B cell (primary cell): Measurements from ENCODE around the gene HILPDA.

Experiments used
- EZH2 ChIP-seq: IDR thresholded peaks from 2 replicates; pipeline ENCODE4 v1.6.1; 2012; ENCODE audit warnings: borderline replicate concordance, low read depth, mild to moderate bottlenecking, moderate library complexity, low read length; ENCODE audit not compliant: insufficient read depth, poor library complexity, severe bottlenecking
- TF ChIP-seq, protein P1 (sequence below): fragments of 200-600 bp; IDR thresholded peaks from one replicate; pipeline ENCODE4 v1.8.0; 2022; ENCODE audit warnings: antibody characterized with exemption, mild to moderate bottlenecking

GRCh38 chr7:128431754-128432153 lies 23.9 kb upstream of the HILPDA start:
- TF ChIP-seq, protein P1, sequence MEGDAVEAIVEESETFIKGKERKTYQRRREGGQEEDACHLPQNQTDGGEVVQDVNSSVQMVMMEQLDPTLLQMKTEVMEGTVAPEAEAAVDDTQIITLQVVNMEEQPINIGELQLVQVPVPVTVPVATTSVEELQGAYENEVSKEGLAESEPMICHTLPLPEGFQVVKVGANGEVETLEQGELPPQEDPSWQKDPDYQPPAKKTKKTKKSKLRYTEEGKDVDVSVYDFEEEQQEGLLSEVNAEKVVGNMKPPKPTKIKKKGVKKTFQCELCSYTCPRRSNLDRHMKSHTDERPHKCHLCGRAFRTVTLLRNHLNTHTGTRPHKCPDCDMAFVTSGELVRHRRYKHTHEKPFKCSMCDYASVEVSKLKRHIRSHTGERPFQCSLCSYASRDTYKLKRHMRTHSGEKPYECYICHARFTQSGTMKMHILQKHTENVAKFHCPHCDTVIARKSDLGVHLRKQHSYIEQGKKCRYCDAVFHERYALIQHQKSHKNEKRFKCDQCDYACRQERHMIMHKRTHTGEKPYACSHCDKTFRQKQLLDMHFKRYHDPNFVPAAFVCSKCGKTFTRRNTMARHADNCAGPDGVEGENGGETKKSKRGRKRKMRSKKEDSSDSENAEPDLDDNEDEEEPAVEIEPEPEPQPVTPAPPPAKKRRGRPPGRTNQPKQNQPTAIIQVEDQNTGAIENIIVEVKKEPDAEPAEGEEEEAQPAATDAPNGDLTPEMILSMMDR = no peak
- no peak for TF ChIP-seq EZH2
